Erythroblast (primary cell): ENCODE results near the gene DHRS3.

Experiments
- GATA1 ChIP-seq: IDR thresholded peaks from 2 replicates; pipeline ENCODE4 v1.6.1; 2011; ENCODE audit warnings: low read depth, mild to moderate bottlenecking, control low read depth, low read length, moderate library complexity
- POLR2A ChIP-seq: IDR thresholded peaks from 2 replicates; pipeline ENCODE4 v1.6.1; 2011; ENCODE audit warnings: mild to moderate bottlenecking, low read length

DNA sequence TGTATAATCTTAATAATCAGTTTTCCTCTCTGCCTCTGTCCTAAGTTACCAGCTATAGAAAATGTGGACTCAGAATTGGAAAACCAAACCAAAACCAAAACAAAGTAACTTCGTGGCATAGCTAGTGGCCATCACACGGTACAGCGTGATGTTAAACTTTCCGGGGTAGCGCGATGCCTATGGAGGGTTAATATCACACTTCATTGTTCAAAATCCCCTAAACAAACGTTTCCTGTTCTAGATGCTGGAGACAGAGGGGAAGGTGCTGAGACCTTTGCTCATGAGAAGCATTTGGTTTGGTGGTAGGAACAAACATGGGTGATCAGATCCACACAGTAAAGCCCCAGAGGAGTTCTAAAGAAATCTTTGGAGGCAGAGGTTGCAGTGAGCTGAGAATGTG lies 30.7 kb upstream of the DHRS3 start:
- TF ChIP-seq POLR2A, result no peak
- no peak for TF ChIP-seq GATA1
